Testis (tissue), 3 donors: ENCODE results near the gene MPZL2. TPM values are rescaled to one million over a fixed set of nuclear protein-coding genes. Genes with fewer than 3 reads are reported as not detected.

Experiments used
- DNase-seq: peaks from one replicate; pipeline ENCODE4 v3.0.0-alpha.2; 2019
- H3K27ac ChIP-seq, 2 donors: fragments of 200-600 bp; sonication (generic); one replicate each; pipeline ENCODE4 v1.5.1; 2019
- H3K27me3 ChIP-seq: fragments of 200-600 bp; sonication (generic); one replicate; pipeline ENCODE4 v1.5.1; 2019
- H3K36me3 ChIP-seq: fragments of 200-600 bp; sonication (generic); one replicate; pipeline ENCODE4 v1.5.1; 2017; ENCODE audit warnings: low read depth; ENCODE audit errors: missing control alignments
- H3K4me1 ChIP-seq: fragments of 200-600 bp; sonication (generic); one replicate; pipeline ENCODE4 v1.5.1; 2019
- H3K4me3 ChIP-seq, 2 donors: fragments of 200-600 bp; sonication (generic); one replicate each; pipeline ENCODE4 v1.5.1; 2017 to 2019
- H3K9me3 ChIP-seq: fragments of 200-600 bp; sonication (generic); one replicate; pipeline ENCODE4 v1.5.1; 2017
- CTCF ChIP-seq, 3 experiments: fragments of 450-650 bp in 2 of 3; fragments of 200-600 bp in 1 of 3; sonication (generic) in 1 of 3; IDR thresholded peaks; one replicate each; pipeline ENCODE4 v1.5.1; 2016 to 2019; ENCODE audit warnings: antibody characterized with exemption in 3 of 3, mild to moderate bottlenecking in 2 of 3, moderate library complexity in 1 of 3
- POLR2A ChIP-seq: fragments of 450-650 bp; IDR thresholded peaks from one replicate; pipeline ENCODE4 v1.6.1; 2017; ENCODE audit warnings: antibody characterized with exemption, mild to moderate bottlenecking, moderate library complexity
- WGBS, 2 donors: methylation state at CpG; one replicate each; pipeline ENCODE4 v1.1.5; 2018; 5-methylcytosine and 5-hydroxymethylcytosine counted together
- intact Hi-C: fragments of 100-400 bp; cut with DNase I; formaldehyde crosslinking; loops from one replicate; pipeline ENCODE4 v1.15.1; 2023; ENCODE audit warnings: low total_unique reads
- polyA plus RNA-seq: library from polyadenylated mRNA; stranded (reverse); fragments of 350-450 nt; fragmentation: Illumina TruSeq; extraction: RNeasy Lipid Tissue Mini Kit (QIAGEN cat#74804); gene quantifications from one replicate; pipeline ENCODE4 v1.2.3, GENCODE V29; 2014; ENCODE audit warnings: low read depth, low replicate concordance; ENCODE audit not compliant: insufficient read depth
- total RNA-seq, 2 donors: library from RNA; depleted of rRNA; stranded (reverse); fragments of >200 nt; gene quantifications; one replicate each; pipeline ENCODE4 v1.2.3, GENCODE V29; 2016

MPZL2 gene
- total and polyA plus RNA-seq, 3 donors from 2014 or later: 1.7 to 4.2 (median 3.0) TPM

GRCh38 chr11:118236170-118236569 lies 27.9 kb downstream of the MPZL2 start:
- 73 to 78% methylated on average over 2 of the region's 2 CpGs for WGBS, 2 donors
- intact Hi-C loops: no loop called here

GRCh38 chr11:118234833-118235232 lies 29.3 kb downstream of the MPZL2 start:
- H3K4me1 ChIP-seq: no peaks in the 10 kb centered on the region
- intact Hi-C loops: no loop called here
- TF ChIP-seq POLR2A: no peak
- no peak for TF ChIP-seq CTCF (IDR thresholded peaks at IDR 0.05)
- 92 to 96% methylated on average over 5 of the region's 5 CpGs for WGBS, 2 donors
- no peaks in the 10 kb centered on the region for H3K36me3 ChIP-seq
- H3K27ac ChIP-seq: no peak overlapping the region
- no peak for DNase-seq
- H3K9me3 ChIP-seq: no peaks in the 10 kb centered on the region
- no peak overlapping the region for H3K4me3 ChIP-seq
- H3K27me3 ChIP-seq: no peaks in the 10 kb centered on the region

More at GRCh38 chr11:118236170-118236569, 27.9 kb downstream of the MPZL2 start:
- TF ChIP-seq CTCF (IDR thresholded peaks at IDR 0.05): no peak
- TF ChIP-seq POLR2A: no peak
- no peaks in the 10 kb centered on the region for H3K36me3 ChIP-seq
- no peak overlapping the region for H3K27ac ChIP-seq
- no peaks in the 10 kb centered on the region for H3K9me3 ChIP-seq
- DNase-seq: no peak
- no peaks in the 10 kb centered on the region for H3K4me1 ChIP-seq
- no peaks in the 10 kb centered on the region for H3K27me3 ChIP-seq
- H3K4me3 ChIP-seq: no peak overlapping the region

GRCh38 chr11:118233850-118234249 lies 30.2 kb downstream of the MPZL2 start:
- Histone ChIP-seq H3K9me3 (no peaks in the 10 kb centered on the region), H3K4me1 (no peaks in the 10 kb centered on the region), H3K4me3 (no peak overlapping the region), H3K36me3 (no peaks in the 10 kb centered on the region), H3K27me3 (no peaks in the 10 kb centered on the region), H3K27ac (no peak overlapping the region)
- WGBS, 2 donors: 94 to 100% methylated on average over 1 of the region's 1 CpG
- no peak for TF ChIP-seq CTCF (IDR thresholded peaks at IDR 0.05)
- no peak for TF ChIP-seq POLR2A
- intact Hi-C loops: no loop called here
- DNase-seq: no peak

GRCh38 chr11:118233377-118233776 lies 30.7 kb downstream of the MPZL2 start:
- TF ChIP-seq POLR2A: no peak
- TF ChIP-seq CTCF (IDR thresholded peaks at IDR 0.05): no peak
- WGBS, 2 donors: 93 to 95% methylated on average over 5 of the region's 5 CpGs
- Histone ChIP-seq H3K4me1 (no peaks in the 10 kb centered on the region), H3K27me3 (no peaks in the 10 kb centered on the region), H3K27ac (no peak overlapping the region), H3K36me3 (no peaks in the 10 kb centered on the region), H3K9me3 (no peaks in the 10 kb centered on the region), H3K4me3 (no peak overlapping the region)
- no peak for DNase-seq
- intact Hi-C loops: no loop called here

- Histone ChIP-seq H3K4me3 (no peak overlapping the region), H3K27ac (no peak overlapping the region), H3K9me3 (no peaks in the 10 kb centered on the region), H3K27me3 (no peaks in the 10 kb centered on the region), H3K4me1 (no peaks in the 10 kb centered on the region), H3K36me3 (no peaks in the 10 kb centered on the region)
- TF ChIP-seq CTCF (IDR thresholded peaks at IDR 0.05) (no peak), POLR2A (no peak)
- no peak for DNase-seq
- 90% methylated on average over 1 of the region's 1 CpG for whole genome bisulfite sequencing, 2 donors
- intact Hi-C loops: no loop called here
These were observed 31.4 kb downstream of the MPZL2 start for GRCh38 chr11:118232659-118233058.
